GM13976 (cell line): ENCODE results near the gene FBXO30.

ENCODE experiments used
- DNase-seq: peaks from one replicate; pipeline ENCODE4 v3.0.0; 2012; ENCODE audit warnings: low spot score
- in situ Hi-C: fragments of 300-500 bp; cut with MboI; formaldehyde crosslinking; loops from one replicate; pipeline ENCODE4 v1.12.0; 2022; ENCODE audit warnings: low sequenced_read_pairs, mixed read lengths, inconsistent platforms; ENCODE audit not compliant: unreplicated experiment
- TF ChIP-seq, protein P1 (sequence below): IDR thresholded peaks from 2 replicates; pipeline ENCODE4 v1.5.1; 2012; ENCODE audit warnings: borderline replicate concordance, mild to moderate bottlenecking; ENCODE audit not compliant: insufficient read depth; ENCODE audit errors: extremely low read depth, missing control alignments, control extremely low read depth

Gene FBXO30

DNA sequence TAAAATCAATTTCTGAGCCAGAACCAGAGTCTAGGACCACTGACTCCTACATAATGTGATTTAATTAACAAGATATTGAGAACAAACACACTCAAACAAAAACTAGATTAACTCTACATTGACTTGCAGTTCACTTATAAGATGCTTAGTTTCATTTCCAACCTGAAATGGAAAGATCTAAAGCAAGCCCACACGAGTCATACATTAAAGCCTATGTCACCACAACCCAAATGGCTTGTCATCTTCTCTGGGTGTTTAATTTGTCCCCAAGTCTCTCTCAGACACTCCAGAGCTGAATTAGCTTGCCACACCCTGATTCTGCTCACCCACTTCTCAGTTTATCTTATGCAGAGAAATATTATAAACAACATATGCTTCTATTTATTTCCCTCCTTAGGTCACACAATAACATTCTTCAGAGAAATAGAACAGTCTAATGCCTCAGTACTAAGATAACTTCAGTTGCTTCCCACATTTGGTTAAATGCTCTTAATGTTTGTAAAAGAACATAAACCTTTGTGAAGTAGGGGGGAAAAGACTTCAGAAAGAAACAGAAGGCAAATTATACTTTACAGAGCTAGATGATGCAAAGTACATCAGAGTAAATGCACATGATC is 8.8 kb upstream of the FBXO30 start:
- in situ Hi-C loops = no loop called here
- peak; percentile 17 for DNase-seq
- TF ChIP-seq, protein P1, sequence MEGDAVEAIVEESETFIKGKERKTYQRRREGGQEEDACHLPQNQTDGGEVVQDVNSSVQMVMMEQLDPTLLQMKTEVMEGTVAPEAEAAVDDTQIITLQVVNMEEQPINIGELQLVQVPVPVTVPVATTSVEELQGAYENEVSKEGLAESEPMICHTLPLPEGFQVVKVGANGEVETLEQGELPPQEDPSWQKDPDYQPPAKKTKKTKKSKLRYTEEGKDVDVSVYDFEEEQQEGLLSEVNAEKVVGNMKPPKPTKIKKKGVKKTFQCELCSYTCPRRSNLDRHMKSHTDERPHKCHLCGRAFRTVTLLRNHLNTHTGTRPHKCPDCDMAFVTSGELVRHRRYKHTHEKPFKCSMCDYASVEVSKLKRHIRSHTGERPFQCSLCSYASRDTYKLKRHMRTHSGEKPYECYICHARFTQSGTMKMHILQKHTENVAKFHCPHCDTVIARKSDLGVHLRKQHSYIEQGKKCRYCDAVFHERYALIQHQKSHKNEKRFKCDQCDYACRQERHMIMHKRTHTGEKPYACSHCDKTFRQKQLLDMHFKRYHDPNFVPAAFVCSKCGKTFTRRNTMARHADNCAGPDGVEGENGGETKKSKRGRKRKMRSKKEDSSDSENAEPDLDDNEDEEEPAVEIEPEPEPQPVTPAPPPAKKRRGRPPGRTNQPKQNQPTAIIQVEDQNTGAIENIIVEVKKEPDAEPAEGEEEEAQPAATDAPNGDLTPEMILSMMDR = no peak

DNA sequence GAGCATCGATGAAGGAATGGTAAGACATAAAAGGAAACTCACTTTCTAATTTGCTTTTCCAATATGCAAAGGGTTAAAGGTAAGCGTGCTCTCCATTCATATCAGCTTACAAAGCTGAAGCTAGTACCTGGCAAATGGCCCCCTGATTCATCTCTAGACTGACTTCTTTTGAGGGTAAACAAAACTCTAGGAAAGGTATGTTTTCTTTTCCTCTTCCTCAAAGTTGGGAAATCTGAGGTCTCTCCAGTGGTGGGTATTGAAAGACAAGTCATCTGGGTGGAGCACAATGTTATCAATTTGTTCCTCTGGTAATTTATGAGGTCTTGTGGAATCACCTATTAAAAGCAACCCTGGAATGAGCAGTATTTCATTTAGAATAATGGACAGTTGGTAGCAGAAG is 7.9 kb upstream of the FBXO30 start:
- no peak for DNase-seq
- TF ChIP-seq, protein P1 = no peak
- in situ Hi-C loops = no loop called here

GRCh38 chr6:145819994-145820393 is 5.4 kb upstream of the FBXO30 start:
- in situ Hi-C loops = no loop called here
- DNase-seq = no peak
- TF ChIP-seq, protein P1 = no peak

DNA sequence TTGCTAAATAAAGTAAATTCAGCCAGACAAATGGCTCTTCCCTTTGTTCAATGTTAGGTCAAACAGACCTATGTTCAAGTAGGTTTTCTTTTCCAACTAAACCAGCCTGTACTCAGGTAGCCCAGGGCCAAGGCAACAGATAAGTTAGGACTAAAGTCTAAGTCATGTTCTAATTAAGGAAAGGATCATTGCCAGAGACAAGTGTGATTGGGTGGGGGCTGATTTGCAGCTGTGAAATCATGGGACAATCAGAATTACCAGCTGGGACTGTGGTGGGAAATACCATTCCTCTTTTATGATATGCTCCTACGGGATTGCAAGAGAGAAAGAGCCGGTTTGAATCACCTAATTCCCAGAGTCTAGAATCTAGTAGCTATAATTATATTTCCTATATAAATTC is 4.2 kb upstream of the FBXO30 start:
- TF ChIP-seq, protein P1 = no peak
- in situ Hi-C loops = no loop called here
- no peak for DNase-seq

GRCh38 chr6:145816392-145816791 is 1.8 kb upstream of the FBXO30 start:
- in situ Hi-C loops = no loop called here
- TF ChIP-seq, protein P1 = no peak
- DNase-seq = no peak

DNA sequence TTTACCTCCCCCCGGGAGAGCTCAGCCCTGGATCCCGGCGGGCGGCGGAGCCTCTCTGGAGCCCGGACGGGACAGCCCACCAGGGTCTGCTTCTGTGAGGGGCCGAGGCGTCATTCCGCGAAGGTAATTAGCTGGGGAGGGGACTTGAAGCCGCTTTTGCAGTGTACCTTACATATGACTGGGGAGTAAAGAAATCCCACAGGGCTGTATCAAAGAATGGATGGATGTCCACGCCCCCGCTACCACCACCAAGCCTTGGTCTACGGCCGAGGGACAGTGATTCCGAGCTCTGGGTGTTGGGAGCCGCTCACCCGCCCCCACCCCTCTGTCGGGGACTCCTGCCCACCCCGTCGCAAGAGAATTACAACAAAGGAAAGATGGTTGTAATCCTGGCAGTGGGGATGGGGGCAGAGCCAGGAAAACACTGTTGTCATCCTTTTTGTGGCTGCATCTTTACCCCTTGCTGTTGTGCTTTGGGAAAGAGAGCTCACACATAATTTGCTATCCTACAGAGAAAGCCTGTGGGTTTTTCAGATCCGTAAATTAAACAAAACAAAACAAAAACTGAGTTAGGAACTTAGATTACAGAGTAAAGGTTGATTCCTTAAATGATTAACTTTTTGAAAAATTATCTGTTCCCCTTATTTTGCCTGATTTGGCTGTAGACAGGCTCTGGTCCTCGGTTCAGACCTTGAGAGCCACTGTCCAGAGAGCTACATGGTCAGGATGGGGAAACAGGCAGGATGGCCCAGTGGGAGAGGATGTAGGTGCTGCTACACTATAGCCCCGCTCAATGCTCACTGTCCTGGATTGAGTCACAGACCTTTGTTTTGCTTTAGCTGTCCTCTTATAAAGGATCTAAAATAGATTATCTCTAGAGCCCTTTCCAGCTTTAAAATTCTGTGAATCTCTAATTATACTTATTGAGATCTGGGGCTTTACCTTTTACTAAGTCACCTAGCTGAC is 997 bp upstream of the FBXO30 start:
- peak; percentile 30 for DNase-seq
- TF ChIP-seq, protein P1 = no peak
- in situ Hi-C loops = no loop called here
